ENCODE measurements around the gene EYS.

The EYS gene

GRCh38 chr6:63798378-63798777 lies 1908.6 kb downstream of the EYS start:
- H3K36me3 ChIP-seq (ENCODE audit: control insufficient read depth, low read length): no peaks in the 10 kb centered on the region
- no peaks in the 10 kb centered on the region for H3K79me2 ChIP-seq (ENCODE audit: control insufficient read depth, low read length)
- H4K20me1 ChIP-seq (ENCODE audit: control insufficient read depth, insufficient read depth, low read depth, low read length): no peaks in the 10 kb centered on the region
- H3K27me3 ChIP-seq (ENCODE audit: control insufficient read depth, low read length): peaks cover 36% of the 10 kb centered on the region
- no peaks in the 10 kb centered on the region for H3F3A ChIP-seq (ENCODE audit: control insufficient read depth, insufficient read depth)
- no peak overlapping the region for H3K4me2 ChIP-seq (ENCODE audit: low read length)
- H3K9me2 ChIP-seq (replicated peaks; ENCODE audit: control insufficient read depth, low read length): no peaks in the 10 kb centered on the region
- TF ChIP-seq EZH2phosphoT487 (IDR thresholded peaks at IDR 0.05; ENCODE audit: borderline replicate concordance, low read length) (no peak), CTCF (IDR thresholded peaks at IDR 0.05; ENCODE audit: low read depth, low read length, poor library complexity, severe bottlenecking) (no peak)
- no peak overlapping the region for H3K27ac ChIP-seq (ENCODE audit: low read depth, low read length)
- no peak overlapping the region for H3K4me3 ChIP-seq (ENCODE audit: low read length)
- no peaks in the 10 kb centered on the region for H3K4me1 ChIP-seq (ENCODE audit: control insufficient read depth, low read length)
- no peaks in the 10 kb centered on the region for H3K9me3 ChIP-seq (ENCODE audit: control insufficient read depth, insufficient read depth, low read length)

GRCh38 chr6:63797721-63798120 lies 1909.3 kb downstream of the EYS start:
- H3K4me3 ChIP-seq (ENCODE audit: low read length): no peak overlapping the region
- H3K36me3 ChIP-seq (ENCODE audit: control insufficient read depth, low read length): no peaks in the 10 kb centered on the region
- H3K27ac ChIP-seq (ENCODE audit: low read depth, low read length): no peak overlapping the region
- no peaks in the 10 kb centered on the region for H3K9me2 ChIP-seq (replicated peaks; ENCODE audit: control insufficient read depth, low read length)
- no peaks in the 10 kb centered on the region for H3K4me1 ChIP-seq (ENCODE audit: control insufficient read depth, low read length)
- no peaks in the 10 kb centered on the region for H3K9me3 ChIP-seq (ENCODE audit: control insufficient read depth, insufficient read depth, low read length)
- H3K27me3 ChIP-seq (ENCODE audit: control insufficient read depth, low read length): peaks cover 40% of the 10 kb centered on the region
- no peak for TF ChIP-seq EZH2phosphoT487 (IDR thresholded peaks at IDR 0.05; ENCODE audit: borderline replicate concordance, low read length)
- TF ChIP-seq CTCF (IDR thresholded peaks at IDR 0.05; ENCODE audit: low read depth, low read length, poor library complexity, severe bottlenecking): no peak
- no peaks in the 10 kb centered on the region for H4K20me1 ChIP-seq (ENCODE audit: control insufficient read depth, insufficient read depth, low read depth, low read length)
- H3F3A ChIP-seq (ENCODE audit: control insufficient read depth, insufficient read depth): no peaks in the 10 kb centered on the region
- H3K79me2 ChIP-seq (ENCODE audit: control insufficient read depth, low read length): no peaks in the 10 kb centered on the region
- H3K4me2 ChIP-seq (ENCODE audit: low read length): no peak overlapping the region

- Histone ChIP-seq H3K4me1 (ENCODE audit: control insufficient read depth, low read length) (no peaks in the 10 kb centered on the region), H3K4me2 (ENCODE audit: low read length) (no peak overlapping the region), H3K27ac (ENCODE audit: low read depth, low read length) (no peak overlapping the region), H3K9me2 (replicated peaks; ENCODE audit: control insufficient read depth, low read length) (no peaks in the 10 kb centered on the region), H3K27me3 (ENCODE audit: control insufficient read depth, low read length) (peaks cover 44% of the 10 kb centered on the region), H3K36me3 (ENCODE audit: control insufficient read depth, low read length) (no peaks in the 10 kb centered on the region), H3K9me3 (ENCODE audit: control insufficient read depth, insufficient read depth, low read length) (no peaks in the 10 kb centered on the region), H3F3A (ENCODE audit: control insufficient read depth, insufficient read depth) (no peaks in the 10 kb centered on the region), H3K79me2 (ENCODE audit: control insufficient read depth, low read length) (no peaks in the 10 kb centered on the region), H4K20me1 (ENCODE audit: control insufficient read depth, insufficient read depth, low read depth, low read length) (no peaks in the 10 kb centered on the region), H3K4me3 (ENCODE audit: low read length) (no peak overlapping the region)
- no peak for TF ChIP-seq CTCF (IDR thresholded peaks at IDR 0.05; ENCODE audit: low read depth, low read length, poor library complexity, severe bottlenecking)
- no peak for TF ChIP-seq EZH2phosphoT487 (IDR thresholded peaks at IDR 0.05; ENCODE audit: borderline replicate concordance, low read length)
Observed at GRCh38 chr6:63795826-63796225, 1911.2 kb downstream of the EYS start.

GRCh38 chr6:63795006-63795405 lies 1912.0 kb downstream of the EYS start:
- no peaks in the 10 kb centered on the region for H3K9me3 ChIP-seq (ENCODE audit: control insufficient read depth, insufficient read depth, low read length)
- no peaks in the 10 kb centered on the region; the same call in 1 of the 2 replicates for H3K9me2 ChIP-seq (replicated peaks; ENCODE audit: control insufficient read depth, low read length)
- H3F3A ChIP-seq (ENCODE audit: control insufficient read depth, insufficient read depth): no peaks in the 10 kb centered on the region
- H4K20me1 ChIP-seq (ENCODE audit: control insufficient read depth, insufficient read depth, low read depth, low read length): no peaks in the 10 kb centered on the region
- no peak overlapping the region for H3K4me2 ChIP-seq (ENCODE audit: low read length)
- no peak overlapping the region for H3K27ac ChIP-seq (ENCODE audit: low read depth, low read length)
- H3K36me3 ChIP-seq (ENCODE audit: control insufficient read depth, low read length): no peaks in the 10 kb centered on the region
- TF ChIP-seq EZH2phosphoT487 (IDR thresholded peaks at IDR 0.05; ENCODE audit: borderline replicate concordance, low read length) (no peak), CTCF (IDR thresholded peaks at IDR 0.05; ENCODE audit: low read depth, low read length, poor library complexity, severe bottlenecking) (no peak)
- no peaks in the 10 kb centered on the region for H3K4me1 ChIP-seq (ENCODE audit: control insufficient read depth, low read length)
- H3K27me3 ChIP-seq (ENCODE audit: control insufficient read depth, low read length): peaks cover 48% of the 10 kb centered on the region
- H3K4me3 ChIP-seq (ENCODE audit: low read length): no peak overlapping the region
- H3K79me2 ChIP-seq (ENCODE audit: control insufficient read depth, low read length): no peaks in the 10 kb centered on the region
